Activated CD4-positive, alpha-beta T cell treated with anti-CD3 and anti-CD28 coated beads, Interleukin-2, amount 50 U/mL, for 16 hours (primary cell): ENCODE results near the gene NCBP2.
A peak's percentile ranks its signal among the peaks of the same experiment; 100 is the strongest.

Source experiments
- DNase-seq: peaks from one replicate; pipeline ENCODE4 v3.0.0-alpha.2; 2020

Gene NCBP2

DNA sequence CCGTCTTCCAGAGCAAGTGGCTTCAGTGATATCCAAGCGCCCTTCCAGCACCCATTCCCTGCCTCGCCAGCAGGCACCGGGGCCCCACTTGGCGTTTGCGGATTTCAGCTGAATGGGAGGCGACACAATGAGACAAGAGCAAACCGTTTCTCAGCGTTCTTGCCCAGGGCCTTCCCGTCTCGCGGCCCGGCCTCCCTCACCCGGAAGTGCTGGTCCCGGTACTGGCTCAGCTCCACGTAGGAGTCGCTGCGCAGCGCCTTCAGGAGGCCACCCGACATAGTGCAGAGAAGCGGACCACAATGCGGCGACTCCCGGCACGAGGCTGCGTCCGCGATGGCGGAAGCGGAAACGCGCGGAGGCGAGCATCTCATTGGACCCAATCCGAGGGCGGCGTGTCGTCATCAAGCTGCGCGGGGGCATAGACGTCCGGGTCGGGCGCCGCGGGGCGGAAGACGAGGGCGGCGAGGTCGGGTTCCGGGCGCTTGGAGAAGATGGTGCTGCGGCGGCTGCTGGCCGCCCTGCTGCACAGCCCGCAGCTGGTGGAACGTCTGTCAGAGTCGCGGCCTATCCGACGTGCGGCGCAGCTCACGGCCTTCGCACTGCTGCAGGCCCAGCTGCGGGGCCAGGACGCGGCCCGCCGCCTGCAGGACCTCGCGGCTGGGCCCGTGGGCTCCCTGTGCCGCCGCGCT, at the start of gene NCBP2:
NCBP2 (minus strand) TSS at position 303 of the 689 bp plus-strand sequence; CDS start at position 278, 25 bp downstream.
- DNase-seq: peak; percentile 99

DNA sequence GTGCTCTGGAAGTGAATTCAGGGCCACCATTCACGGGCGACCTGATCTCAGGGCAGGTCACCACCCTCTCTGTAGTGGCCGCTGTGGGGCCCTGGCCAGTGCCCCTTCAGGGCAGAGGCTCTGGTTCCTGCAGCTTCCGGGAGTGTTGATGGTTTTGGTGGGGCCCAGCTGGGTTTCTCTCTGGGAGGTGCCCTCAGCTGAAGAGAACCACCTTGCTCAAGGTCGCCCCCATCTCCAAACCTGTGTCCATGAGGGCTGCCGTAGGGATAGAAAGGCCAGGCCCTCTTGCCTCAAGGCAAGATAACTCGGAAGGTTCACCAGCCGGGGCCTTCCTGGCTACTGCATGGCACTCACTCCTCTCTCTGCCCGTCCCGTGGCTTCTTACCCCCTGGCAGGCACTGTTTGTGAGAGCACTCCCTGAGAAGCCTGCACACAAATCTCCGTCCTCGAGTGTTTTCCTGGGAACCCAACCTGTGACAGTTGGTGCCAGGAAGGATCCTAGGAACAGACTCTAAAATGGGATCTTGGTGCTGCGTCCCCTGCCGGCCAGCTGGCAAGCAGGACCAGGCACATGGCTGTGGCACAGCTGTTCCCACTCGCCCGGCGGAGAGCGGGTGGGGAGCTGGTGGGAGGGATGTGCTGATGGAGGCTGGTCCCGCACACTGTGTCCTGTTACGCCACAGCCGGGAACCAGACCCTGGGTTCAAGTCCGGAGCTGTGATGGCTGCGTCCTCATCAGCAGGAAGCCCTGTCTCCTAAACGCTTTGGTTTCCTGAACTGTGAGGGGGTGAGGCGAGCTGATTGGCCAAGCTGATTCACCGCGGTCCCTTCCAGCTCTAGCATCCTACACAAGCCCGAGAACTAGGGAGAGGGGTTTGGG, 49.5 kb upstream of the NCBP2 start:
- DNase-seq: no peak

DNA sequence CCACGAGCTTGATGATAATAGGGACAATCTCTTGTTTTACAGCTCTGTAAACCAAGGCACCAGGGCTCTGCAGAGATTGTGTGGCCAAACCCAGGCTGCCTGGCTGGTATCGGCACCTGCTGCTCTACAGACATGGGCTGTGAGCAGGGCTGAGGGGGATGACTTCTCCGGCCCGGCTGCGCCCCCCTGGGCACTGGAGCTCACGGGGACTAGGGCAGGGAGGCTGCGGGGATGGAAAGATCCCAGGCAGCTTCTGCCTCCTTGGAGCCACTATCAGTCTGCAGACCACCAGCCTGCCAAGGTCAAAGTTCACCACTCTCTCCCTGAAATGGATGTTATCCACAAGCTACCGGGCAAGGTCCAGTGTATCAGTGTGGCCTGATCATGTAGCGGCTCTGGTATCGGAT, 48.3 kb upstream of the NCBP2 start:
- DNase-seq: no peak

DNA sequence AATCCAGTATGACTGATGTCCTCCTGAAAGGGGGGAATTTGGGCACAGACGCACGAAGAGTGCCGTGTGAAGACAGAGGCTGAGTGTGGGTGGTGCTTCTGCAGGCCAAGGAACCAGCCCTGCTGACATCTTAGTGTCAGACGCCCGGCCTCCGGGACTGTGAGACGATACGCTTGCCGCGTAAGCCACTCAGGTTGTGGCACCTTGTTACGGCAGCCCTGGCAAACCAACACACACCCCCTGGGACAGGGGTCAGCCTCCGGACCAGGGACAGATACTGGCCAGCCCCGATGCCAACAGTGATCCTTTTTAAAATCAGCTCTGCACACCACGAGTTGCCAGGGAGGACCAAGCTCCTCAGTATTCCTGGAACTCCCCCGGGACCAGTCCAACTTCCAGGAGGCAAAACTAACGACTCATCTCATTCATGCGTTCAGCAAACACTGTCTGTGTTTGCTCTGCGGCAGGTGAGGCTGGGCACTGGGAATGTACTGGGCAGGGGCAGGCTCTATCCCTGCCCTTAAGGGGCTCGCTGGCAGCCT, 47.5 kb upstream of the NCBP2 start:
- no peak for DNase-seq

DNA sequence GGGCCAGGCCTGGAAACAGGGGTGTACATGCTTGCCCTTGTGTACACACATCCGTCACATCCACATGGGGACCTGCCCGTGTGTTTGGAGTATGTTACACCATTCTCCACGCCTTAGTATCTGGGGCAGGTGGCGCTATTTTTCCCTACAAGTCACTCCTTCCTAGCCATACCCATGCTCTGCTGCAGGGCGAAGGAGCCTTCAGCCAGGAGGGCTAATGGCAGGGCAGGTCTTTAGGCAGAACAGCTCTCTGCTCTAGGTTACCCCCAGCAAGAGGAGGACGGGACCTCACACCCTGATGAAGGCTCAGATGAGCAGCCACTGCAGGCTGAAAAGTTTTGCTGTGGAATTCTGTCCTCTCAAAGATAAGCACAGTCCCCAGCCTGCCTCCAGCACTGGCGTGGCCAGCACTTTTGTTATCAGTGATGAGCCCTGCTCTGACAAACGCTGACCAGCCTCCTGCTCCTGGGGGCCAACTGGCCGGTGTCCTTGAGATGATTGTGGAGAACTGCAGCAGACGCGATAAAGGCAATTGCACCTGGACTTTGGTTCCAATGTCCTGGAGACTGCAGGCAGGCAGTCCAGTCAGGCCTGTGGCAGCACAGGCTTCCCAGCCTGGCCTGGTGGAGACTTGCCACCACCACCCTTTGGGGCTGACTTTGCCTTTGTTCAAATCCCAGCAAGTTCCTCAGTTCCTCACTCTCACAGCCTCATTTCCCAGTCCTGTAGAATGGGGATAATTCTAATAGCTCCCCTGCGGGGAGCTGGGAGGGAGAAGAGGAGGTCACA, 46.1 kb upstream of the NCBP2 start:
- no peak for DNase-seq

DNA sequence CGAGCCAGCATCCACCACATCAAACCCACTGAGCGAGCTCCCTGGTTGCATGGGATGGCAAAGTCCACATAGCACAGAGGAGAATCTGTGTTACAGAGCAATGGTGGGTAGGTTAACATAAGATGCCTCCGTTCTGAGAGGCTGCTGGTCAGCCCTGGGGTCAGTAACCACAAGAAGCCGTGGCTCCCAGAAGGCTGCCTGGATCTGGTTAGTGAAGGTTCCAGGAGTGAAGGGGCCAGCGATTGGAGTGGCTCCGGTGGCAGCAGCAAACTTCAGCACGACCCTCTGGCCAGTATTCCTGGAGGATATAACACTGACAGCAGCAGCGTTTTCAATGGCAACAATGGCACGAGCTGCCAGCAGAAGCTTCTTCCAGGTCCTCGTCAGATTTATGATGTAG, 44.7 kb upstream of the NCBP2 start:
- no peak for DNase-seq

DNA sequence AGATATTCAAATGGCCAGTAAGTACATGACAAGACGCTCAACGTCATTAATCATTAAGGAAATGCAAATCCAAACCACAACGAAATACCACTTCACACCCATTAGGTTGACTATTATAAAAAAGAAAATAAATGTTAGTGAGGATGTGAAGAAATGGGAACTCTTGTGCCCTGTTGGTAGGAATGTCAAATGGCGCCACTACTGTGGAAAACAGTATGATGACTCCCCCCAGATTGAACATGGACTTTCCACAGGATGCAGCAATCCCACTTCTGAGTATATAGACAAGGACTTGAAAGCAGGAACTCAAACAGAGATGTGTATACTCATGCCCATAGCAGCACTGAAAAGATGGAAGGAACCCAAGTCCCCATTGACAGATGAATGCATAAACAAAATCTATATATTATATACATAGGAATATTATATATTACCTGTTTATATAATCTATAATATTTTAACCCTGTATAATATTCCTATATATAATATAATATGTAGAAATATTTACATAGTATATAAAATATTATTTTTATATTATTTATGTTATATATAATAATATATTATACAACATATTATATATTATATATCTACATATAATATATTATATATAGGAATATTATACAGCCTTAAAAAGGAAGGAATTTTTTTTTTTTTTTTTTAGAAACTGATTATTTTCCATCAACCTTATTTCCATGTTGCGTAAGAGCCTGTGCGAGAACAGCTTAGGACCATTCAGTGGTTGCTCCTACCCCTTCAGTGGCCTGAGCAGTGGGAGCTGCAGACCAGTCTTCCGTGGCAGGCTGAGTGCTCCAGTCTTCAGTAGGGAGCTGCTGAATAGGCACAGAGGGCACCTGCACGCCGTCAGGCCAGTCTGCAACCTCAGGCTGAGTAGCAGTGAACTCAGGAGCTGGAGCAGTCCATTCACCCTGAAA, 43.9 kb upstream of the NCBP2 start:
- no peak for DNase-seq

DNA sequence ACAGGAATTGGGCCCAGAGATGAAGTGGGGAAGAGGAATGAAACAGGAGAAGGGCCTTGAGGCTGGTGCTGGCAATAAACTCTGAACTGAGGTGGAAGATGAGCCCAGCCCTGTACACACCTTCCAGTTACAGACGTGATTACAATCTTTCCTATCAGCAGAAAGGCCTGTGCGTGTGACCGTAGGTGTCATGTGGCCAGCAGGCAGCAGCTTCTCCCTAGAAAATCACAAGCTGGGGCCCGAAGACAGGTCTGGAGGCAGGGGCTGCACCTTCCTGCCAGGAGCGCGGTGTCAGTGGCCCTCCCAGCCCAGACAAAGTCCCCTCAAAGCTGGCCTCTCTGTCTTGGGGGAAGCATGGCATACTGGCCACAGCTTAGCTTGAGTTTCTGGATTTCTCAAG, 43.0 kb upstream of the NCBP2 start:
- DNase-seq: no peak

DNA sequence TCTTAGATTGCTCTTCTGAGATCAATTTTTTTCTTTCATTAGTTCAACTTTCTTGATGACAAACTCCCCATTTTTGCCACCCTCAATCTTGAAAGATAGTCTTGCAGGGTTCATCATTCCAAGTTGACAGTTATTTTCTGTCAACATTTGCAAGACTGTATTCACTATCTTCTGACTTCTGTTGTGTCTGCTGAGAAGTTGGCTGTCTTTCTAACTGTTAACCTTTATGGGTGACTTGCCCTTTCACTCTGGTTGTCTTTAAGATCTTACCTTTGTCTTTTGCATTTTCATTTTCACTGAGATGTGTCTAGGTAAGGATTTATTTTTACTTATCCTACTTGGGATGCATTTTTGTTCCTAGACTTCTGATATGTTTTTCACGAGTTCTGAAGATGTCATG, 40.9 kb upstream of the NCBP2 start:
- DNase-seq: no peak

DNA sequence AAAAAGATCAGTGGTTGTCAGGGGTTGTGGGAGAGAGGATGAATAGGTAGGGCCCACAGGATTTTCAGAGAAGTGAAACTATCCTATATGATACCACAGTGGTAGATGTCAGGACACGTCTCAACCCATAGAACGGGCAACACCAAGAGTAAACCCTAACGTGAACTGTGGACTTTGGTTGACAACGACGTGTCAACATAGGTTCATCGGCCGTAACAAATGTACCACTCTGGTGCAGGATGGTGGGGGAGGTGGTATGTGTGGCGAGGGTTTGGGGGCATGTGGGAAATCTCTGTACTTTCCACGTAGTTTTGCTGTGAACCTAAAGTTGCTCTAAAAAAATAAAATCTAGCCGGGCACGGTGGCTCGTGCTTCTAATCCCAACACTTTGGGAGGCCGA, 39.3 kb upstream of the NCBP2 start:
- DNase-seq: no peak

DNA sequence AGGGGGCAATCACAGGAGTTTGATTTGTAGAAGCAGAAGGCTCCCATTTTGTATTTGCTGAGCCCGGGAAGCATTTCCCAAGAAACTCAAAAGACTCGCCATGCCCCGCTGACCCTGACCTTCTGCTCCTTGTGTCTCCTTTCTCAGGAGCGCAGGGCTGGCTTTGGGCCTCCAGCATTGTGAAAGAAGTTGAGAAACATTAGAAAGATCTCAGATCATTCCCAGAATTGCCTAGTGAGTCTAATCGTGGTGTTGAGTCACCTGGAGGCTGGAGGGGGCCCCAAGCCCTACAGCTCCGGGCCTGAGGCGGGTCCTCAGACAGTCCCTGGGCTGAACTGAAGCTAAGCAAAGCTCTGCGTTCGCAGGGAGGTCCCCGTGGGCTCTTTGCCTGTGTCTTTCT, 37.2 kb upstream of the NCBP2 start:
- no peak for DNase-seq

DNA sequence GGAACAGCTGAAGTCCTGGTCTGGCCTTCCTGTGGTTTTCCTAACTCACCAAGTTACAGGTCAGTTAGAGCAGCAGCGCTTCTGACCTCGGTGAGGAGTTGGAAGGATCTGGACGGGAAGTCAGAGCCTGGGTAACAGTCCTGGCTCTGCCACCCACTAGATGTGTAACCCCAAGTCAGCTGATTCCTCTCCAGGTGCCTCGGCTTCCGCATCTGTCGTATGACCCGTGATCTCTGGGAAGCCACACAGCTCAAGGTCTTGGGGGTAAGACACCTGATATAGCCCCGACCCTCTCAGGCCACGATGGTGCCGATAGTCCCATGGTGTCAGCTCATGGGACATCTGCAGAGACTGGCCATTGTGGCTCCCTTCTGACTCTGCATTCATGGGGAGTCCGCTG, 34.6 kb upstream of the NCBP2 start:
- no peak for DNase-seq

DNA sequence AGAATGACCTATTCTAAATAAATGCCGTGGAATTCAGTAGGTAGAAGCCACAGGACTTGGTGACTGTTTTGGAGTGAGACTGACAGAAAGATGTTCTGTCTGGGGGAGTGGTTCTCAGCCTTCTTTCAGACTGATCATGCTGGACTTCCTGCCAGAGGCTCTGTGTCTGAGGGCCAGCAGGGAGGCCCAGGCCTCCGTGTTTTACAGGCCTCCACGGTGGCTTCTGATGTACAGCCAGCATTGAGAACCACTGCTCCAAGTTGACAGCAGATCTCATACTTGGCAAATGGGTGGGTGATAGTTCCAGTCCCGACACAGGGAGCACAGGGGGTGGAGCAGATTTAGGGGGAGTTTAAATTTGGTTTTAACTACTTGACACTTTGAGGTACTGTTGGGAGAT, 33.0 kb upstream of the NCBP2 start:
- DNase-seq: no peak

DNA sequence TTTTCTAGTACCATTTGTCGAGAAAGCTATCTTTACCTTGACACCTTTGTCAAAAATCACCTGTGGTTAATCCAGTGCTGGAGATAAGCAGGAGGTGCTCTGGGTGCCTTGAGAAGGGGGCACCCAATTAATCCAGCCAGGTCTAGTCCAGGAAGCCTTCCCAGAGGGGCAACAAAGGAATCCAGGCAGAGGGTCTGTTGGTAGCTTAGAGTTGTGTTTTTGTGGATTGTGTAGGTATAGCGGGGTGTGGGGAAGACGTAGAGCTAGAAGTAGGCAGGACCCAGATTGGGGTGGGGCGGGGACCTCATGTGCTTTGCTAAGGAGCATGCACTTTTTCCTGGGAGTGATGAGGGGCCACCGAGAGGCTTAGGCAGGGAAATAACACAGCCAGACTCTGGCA, 32.3 kb upstream of the NCBP2 start:
- no peak for DNase-seq

DNA sequence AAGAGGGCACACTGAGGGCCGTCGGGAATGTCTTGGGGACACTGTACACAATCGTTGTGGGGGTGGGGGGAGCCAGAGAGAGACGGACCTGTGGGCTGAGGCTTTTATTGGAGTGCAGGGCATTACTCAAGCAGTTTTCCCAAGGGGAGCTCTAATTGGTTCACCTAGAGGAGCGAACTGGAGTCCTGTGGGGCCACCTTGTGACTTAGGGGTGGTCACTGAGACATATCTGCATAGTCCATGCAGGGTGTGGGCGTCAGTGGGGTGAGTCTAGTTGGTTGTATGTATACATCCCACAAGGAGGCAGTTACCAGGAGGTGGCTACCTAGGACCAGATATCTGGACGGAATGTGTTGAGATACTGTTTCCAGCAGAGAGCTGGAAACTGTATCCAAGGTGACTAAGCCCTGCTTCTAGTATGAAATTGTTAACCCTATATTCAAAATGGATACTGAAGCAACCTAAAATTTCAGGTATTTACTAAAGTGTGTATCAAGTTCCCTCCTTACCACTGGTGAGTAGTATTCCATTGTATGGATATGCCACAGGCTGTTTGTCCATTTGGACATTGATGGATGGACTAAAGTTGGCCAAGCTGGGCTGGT, 28.9 kb upstream of the NCBP2 start:
- DNase-seq: no peak

DNA sequence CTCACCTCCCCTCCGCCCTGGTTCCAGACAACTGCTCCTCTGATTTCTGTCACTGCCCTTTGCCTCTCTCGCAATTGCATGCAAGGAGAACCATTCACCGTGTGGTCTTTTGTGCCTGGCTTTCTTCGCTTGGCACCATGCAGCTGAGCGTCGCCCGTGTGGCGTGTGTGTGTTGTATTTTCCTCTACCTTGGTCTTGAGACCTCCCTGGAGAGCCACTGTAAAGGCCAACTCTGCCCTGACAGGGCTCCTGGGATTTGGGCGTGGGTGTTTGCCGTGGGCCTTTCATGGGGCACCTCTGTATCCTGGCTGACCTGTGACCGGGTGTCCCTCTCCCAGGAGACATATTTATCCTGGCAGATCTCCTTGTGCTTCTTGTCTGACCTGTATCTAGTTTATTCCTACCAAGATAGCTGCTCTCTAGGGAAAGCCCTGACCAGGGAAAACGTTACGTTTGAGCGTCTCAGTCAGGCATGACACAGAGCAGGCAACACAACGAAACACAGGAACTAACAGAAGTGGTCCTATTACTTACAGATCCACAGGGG, 28.3 kb upstream of the NCBP2 start:
- no peak for DNase-seq

DNA sequence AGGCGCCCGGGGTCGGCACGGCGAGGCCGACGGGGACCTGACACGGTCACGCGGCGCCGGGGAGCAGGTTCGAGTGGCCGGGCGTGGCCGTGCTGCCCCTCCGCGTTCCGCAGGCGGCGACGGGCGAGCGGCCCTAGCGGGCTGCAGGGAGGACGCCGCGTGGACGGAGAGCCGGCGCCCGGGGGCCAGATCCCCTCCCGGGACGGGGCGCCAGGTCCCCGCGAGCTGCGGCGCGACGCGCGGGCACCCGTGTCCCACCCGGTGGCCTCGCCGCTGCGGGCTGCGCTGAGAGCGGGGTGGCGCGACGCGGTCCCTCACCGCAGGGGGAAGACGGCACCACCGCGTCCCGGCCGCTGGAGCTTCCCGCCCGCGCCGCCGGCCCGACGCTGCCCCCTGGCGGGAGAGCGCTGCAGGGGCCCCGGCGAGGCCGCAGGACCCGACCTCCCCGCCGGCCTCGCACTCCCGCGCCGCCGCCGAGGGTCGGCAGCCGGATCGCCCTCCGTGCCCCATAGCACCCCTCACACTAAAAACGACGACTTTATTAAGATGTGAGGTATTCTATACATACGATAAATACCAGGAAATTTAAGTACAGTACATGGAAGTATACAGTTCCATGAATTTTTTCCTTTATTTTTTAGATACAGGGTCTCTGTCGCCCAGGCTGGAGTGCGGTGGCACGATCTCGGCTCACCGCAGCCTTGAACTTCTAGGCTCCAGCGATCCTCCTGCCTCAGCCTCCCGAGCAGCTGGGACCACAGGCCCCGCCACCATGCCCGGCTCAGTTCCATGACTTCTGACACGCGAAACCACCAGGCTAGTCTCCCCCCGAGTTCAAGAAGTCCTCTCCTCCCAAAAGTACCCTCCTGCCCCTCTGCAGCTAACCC, 27.6 kb upstream of the NCBP2 start:
- peak; percentile 64 for DNase-seq

DNA sequence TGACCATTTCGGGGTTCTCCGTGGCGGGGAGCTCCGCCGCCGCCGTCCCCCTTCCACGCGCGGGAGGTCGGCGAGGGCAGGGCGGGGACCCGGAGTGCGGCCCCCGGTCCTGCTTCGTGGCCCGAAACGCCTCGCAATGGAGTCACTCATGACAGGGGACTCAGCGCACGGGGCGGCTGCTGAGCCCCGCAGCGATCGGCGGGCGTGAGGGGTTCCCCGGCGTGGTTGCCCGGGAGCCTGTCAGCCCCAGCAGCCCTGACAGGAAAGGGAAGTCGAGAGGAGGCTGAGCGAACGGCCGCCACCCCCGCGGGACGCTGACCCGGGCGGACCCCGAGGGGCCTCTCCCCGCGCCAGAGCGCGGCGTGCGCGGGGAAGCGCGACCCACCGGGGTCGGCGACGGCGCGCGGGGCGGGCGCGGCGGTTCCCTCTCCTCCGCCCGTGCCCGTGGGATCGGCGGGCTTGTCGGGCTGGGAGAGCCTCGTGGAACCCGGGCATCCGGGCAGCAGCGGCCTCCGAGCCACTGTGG, 26.9 kb upstream of the NCBP2 start:
- DNase-seq: peak; percentile 34

DNA sequence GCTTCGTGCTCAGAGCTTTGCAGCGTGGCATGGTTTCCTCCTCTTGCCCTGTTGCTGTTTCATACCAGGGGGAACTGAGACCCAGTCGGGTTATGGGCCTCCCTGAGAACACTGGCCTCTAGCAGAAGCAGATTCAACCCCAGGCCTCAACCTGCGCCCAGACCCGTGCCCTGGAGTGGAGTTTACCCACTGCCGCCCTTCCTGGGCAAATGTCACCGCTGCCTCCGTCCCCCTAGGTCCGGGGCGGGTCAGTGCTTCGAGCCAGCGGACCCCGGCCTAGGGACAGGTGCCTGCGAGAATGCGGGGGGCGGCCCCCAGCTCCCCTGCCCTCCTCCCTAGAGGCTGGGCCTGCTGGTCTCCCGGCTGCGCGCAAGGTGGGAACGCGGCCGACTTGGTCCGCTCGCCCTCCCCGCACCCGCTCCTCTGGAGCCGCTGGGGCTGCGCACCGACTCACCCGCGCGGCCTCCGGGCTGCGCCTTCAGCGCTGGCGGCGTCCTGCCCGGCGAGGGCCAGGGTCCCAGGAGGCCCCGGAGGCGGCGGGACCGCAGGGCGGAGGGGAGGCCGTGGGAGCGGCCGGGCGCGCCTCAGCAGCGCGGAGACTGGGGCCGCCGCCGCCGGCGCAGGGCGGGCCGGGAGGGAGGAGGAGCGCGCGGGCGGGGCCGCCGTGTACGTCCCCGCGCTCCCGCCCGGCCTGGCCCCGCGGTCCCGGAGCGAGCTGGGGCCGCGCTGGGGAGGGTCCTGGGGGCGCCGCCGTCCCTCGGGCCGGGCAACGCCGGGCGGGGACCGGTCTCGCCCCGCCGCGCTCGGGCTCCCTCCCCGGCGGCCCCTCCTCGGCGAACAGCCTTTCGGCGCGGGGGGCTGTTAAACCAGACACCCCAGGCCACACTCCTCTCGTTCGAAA, 26.2 kb upstream of the NCBP2 start, which contains the start of gene PIGZ:
PIGZ (minus strand) TSS at position 601 of the 901 bp plus-strand sequence. CDS start 16,802 bp downstream, outside the sequence.
- peak; percentile 30 for DNase-seq
